Keratinocyte (primary cell): Measurements from ENCODE around the gene BOK. TPM values are rescaled to one million over a fixed set of nuclear protein-coding genes. Genes with fewer than 3 reads are reported as not detected.

Source experiments
- DNase-seq: peaks from one replicate; pipeline ENCODE4 v3.0.0-alpha.2; 2011; ENCODE audit warnings: low read depth, missing footprints, low spot score
- FAIRE-seq: peaks from 2 replicates; lab custom pipeline; 2011; peaks lifted over from hg19 to GRCh38; lab: Jason Lieb, UNC
- H2AFZ ChIP-seq: 2 replicates; pipeline ENCODE4 v1.6.0; 2012; ENCODE audit warnings: low read length, control low read depth, inconsistent platforms; ENCODE audit not compliant: control insufficient read depth
- H3K27ac ChIP-seq: 2 replicates; pipeline ENCODE4 v1.5.1; 2011; ENCODE audit warnings: low read length; ENCODE audit not compliant: control insufficient read depth, insufficient read depth
- H3K27me3 ChIP-seq: 3 replicates; pipeline ENCODE4 v1.6.0; 2011; ENCODE audit warnings: low read length; ENCODE audit not compliant: control insufficient read depth, insufficient read depth; ENCODE audit errors: extremely low read depth
- H3K36me3 ChIP-seq, 2 experiments: 2 replicates in 1 of 2; 3 replicates in 1 of 2; pipeline ENCODE4 v1.5.1; 2011; ENCODE audit warnings: low read length in 2 of 2, mild to moderate bottlenecking in 1 of 2; ENCODE audit not compliant: control insufficient read depth in 2 of 2, insufficient read depth in 2 of 2; ENCODE audit errors: extremely low read depth in 1 of 2
- H3K4me1 ChIP-seq: 3 replicates; pipeline ENCODE4 v1.5.1; 2011; ENCODE audit warnings: low read length; ENCODE audit not compliant: control insufficient read depth, insufficient read depth; ENCODE audit errors: extremely low read depth
- H3K4me2 ChIP-seq: 3 replicates; pipeline ENCODE4 v1.6.0; 2011; ENCODE audit warnings: low read depth, low read length; ENCODE audit not compliant: control insufficient read depth, insufficient read depth; ENCODE audit errors: extremely low read depth
- H3K4me3 ChIP-seq, 3 experiments: fragments of 200-600 bp in 1 of 3; sonication (generic) in 1 of 3; 2 replicates in 2 of 3; 3 replicates in 1 of 3; pipeline ENCODE4 v1.5.1; 2011 to 2016; ENCODE audit warnings: low read length in 3 of 3, mild to moderate bottlenecking in 3 of 3, control low read depth in 2 of 3, inconsistent platforms in 1 of 3, low read depth in 1 of 3, mixed read lengths in 1 of 3, mixed run types in 1 of 3, moderate library complexity in 1 of 3; ENCODE audit not compliant: control insufficient read depth in 2 of 3, insufficient read depth in 2 of 3; ENCODE audit errors: extremely low read depth in 1 of 3
- H3K79me2 ChIP-seq: 2 replicates; pipeline ENCODE4 v1.6.0; 2012; ENCODE audit warnings: low read length; ENCODE audit not compliant: control insufficient read depth, insufficient read depth
- H3K9ac ChIP-seq: 3 replicates; pipeline ENCODE4 v1.6.0; 2011; ENCODE audit warnings: low read length; ENCODE audit not compliant: control insufficient read depth, insufficient read depth; ENCODE audit errors: extremely low read depth
- H3K9me1 ChIP-seq: 3 replicates; pipeline ENCODE4 v1.6.0; 2011; ENCODE audit warnings: low read length; ENCODE audit not compliant: control insufficient read depth, insufficient read depth; ENCODE audit errors: extremely low read depth
- H3K9me3 ChIP-seq: 2 replicates; pipeline ENCODE4 v1.5.1; 2012; ENCODE audit warnings: low read depth, low read length; ENCODE audit not compliant: control insufficient read depth
- H4K20me1 ChIP-seq: 3 replicates; pipeline ENCODE4 v1.6.0; 2011; ENCODE audit warnings: low read length; ENCODE audit not compliant: control insufficient read depth, insufficient read depth; ENCODE audit errors: extremely low read depth
- EZH2 ChIP-seq: IDR thresholded peaks from one replicate; pipeline ENCODE4 v1.6.1; 2012; ENCODE audit warnings: inconsistent platforms, mild to moderate bottlenecking, low read length, moderate library complexity
- dilution Hi-C: fragments of 300-500 bp; cut with MboI; formaldehyde crosslinking; loops from one replicate; pipeline ENCODE4 v1.7.0; 2020; ENCODE audit warnings: low sequenced_read_pairs; ENCODE audit not compliant: extremely low pct_ligation_motif_present
- polyA plus RNA-seq, 5 experiments: library from polyadenylated mRNA; depleted of rRNA in 3 of 5; stranded (reverse) in 3 of 5; stranded (forward) in 1 of 5; unstranded in 1 of 5; fragments of >200 nt; gene quantifications; 1 replicate in 1 of 5; 2 replicates in 3 of 5; 3 replicates in 1 of 5; pipeline versions ENCODE4 v1.2.1 to v1.2.3, GENCODE V29; 2011 to 2012; ENCODE audit warnings: missing spikeins in 2 of 5, low read depth in 1 of 5, low replicate concordance in 1 of 5
- TF ChIP-seq, protein P1 (sequence below), 3 experiments: IDR thresholded peaks in 1 of 3; conservative IDR thresholded peaks in 1 of 3; optimal IDR thresholded peaks in 1 of 3; 2 replicates in 2 of 3; 3 replicates in 1 of 3; pipeline versions ENCODE3 to v1.5.1; 2011; ENCODE audit warnings: low read length in 3 of 3, mild to moderate bottlenecking in 3 of 3, moderate library complexity in 2 of 3, control low read depth in 1 of 3, inconsistent platforms in 1 of 3; ENCODE audit not compliant: insufficient read depth in 2 of 3; ENCODE audit errors: extremely low read depth in 1 of 3

Gene BOK
- polyA plus RNA-seq, 1 donor (not counting 4 experiments of a cell fraction or from before 2014, with no cell fraction given) = 15.4 TPM

DNA sequence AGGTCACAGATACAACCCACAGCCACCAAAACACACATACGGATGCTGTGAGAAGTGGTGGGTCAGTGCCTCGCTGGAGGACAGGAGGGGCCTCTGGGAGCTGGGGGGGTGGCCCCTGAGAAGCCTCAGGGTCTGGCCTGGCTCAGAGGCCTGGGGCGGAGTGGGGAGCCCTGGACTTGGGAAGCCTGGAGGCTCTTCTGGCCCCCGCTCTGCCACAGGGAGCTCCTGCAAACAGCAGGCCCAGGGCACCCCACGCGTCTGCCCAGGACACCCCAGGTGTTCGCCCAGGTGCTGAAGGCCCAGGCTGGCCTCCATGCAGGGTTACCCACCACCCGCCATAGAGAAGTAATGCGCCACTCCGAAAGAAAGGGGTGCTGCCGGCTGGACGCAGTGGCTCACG is 52.5 kb downstream of the BOK start:
- DNase-seq (no peak), FAIRE-seq (no peak)
- Histone ChIP-seq H3K4me1 (peaks cover 4% of the 10 kb centered on the region), H3K4me2 (peak overlapping the region; percentile 73), H3K4me3 (peak overlapping the region in 1 of 3 experiments; percentile 54), H3K79me2 (peaks cover 36% of the 10 kb centered on the region), H3K9me3 (no peaks in the 10 kb centered on the region), H3K9ac (peak overlapping the region; percentile 71), H3K27me3 (no peaks in the 10 kb centered on the region), H2AFZ (peak overlapping the region; percentile 51), H3K36me3 (peaks cover 6 to 11% of the 10 kb centered on the region in 2 experiments), H3K27ac (peak overlapping the region; percentile 63), H4K20me1 (no peaks in the 10 kb centered on the region), H3K9me1 (no peaks in the 10 kb centered on the region)
- TF ChIP-seq, protein P1, sequence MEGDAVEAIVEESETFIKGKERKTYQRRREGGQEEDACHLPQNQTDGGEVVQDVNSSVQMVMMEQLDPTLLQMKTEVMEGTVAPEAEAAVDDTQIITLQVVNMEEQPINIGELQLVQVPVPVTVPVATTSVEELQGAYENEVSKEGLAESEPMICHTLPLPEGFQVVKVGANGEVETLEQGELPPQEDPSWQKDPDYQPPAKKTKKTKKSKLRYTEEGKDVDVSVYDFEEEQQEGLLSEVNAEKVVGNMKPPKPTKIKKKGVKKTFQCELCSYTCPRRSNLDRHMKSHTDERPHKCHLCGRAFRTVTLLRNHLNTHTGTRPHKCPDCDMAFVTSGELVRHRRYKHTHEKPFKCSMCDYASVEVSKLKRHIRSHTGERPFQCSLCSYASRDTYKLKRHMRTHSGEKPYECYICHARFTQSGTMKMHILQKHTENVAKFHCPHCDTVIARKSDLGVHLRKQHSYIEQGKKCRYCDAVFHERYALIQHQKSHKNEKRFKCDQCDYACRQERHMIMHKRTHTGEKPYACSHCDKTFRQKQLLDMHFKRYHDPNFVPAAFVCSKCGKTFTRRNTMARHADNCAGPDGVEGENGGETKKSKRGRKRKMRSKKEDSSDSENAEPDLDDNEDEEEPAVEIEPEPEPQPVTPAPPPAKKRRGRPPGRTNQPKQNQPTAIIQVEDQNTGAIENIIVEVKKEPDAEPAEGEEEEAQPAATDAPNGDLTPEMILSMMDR (optimal IDR thresholded peaks at IDR 0.05 in 1 of 3, IDR thresholded peaks at IDR 0.05 in 1 of 3, conservative IDR thresholded peaks at IDR 0.05 in 1 of 3; ENCODE audit: extremely low read depth in 1 of 3, insufficient read depth in 2 of 3, low read length in 3 of 3) = no peak
- TF ChIP-seq EZH2 = no peak
- dilution Hi-C loops = no loop called here

DNA sequence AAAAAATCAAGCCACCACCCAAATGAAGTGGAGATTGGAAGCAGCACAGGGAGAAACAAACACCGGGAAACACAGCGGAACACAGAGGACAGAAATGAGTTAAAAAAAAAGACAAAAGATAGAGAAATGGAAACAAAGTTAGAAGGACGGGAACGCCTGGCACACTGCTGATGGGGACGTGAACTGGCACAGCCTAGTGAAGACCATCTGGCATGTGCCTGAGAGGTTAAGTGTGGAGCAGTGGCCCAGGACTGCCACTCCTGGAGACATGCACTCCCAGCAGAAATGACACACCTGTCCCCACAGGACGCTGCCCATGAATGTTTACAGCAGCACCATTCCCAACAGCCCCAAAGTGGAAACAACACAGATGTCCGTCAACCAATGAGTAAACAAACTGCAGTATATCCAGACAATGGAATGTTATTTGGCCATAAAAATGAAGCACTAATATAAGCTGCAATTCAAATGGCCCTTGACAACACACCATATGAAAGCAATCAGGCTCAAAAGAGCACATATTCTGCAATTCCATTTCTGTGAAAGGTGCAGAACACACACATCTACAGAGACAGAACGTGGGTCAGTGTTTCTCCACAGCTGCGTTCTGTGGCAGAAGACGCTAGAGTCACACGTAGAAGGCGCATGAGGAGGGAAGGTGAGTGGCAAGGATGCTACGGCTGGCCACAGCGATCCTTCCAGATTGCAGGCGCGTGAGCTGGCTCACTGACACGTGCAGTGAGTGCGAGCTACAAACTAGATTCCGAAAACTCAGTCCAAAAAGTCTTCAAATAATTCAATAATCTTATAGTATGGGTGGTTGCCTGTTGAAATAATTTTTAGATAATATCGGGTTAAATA is 53.8 kb downstream of the BOK start:
- Histone ChIP-seq H2AFZ (no peak overlapping the region), H3K79me2 (peaks cover 48% of the 10 kb centered on the region), H3K4me3 (no peak overlapping the region), H3K36me3 (peaks cover 4 to 7% of the 10 kb centered on the region in 2 experiments), H3K27ac (no peak overlapping the region), H3K9ac (no peak overlapping the region), H3K27me3 (no peaks in the 10 kb centered on the region), H3K9me1 (no peaks in the 10 kb centered on the region), H4K20me1 (peaks cover 4% of the 10 kb centered on the region), H3K4me2 (no peak overlapping the region), H3K9me3 (no peaks in the 10 kb centered on the region), H3K4me1 (peaks cover 4% of the 10 kb centered on the region)
- TF ChIP-seq, protein P1 (optimal IDR thresholded peaks at IDR 0.05 in 1 of 3, IDR thresholded peaks at IDR 0.05 in 1 of 3, conservative IDR thresholded peaks at IDR 0.05 in 1 of 3; ENCODE audit: extremely low read depth in 1 of 3, insufficient read depth in 2 of 3, low read length in 3 of 3) = no peak
- no peak for TF ChIP-seq EZH2
- no peak for DNase-seq
- dilution Hi-C loops = no loop called here
- FAIRE-seq = no peak
